Heart left ventricle (tissue), 16 donors: ENCODE data around the gene CGB7. TPM values are rescaled to one million over a fixed set of nuclear protein-coding genes. Genes with fewer than 3 reads are reported as not detected.
"Not testable (repeated sequence)": the region's sequence is repeated elsewhere in the genome, so short reads cannot be mapped to it uniquely, and the experiment has no call there.

Experiments used
- ATAC-seq, 4 donors: fragments of 200-7000 bp; cut with Tn5 transposase; one replicate each; pipeline ENCODE4 v1.9.1; 2020 to 2022; ENCODE audit warnings: moderate library complexity in 4 of 4, mild to moderate bottlenecking in 3 of 4, moderate number of reproducible peaks in 1 of 4
- DNase-seq, 5 donors: peaks; one replicate each; pipeline ENCODE4 v3.0.0-alpha.2; 2020
- H3K27ac ChIP-seq, 12 donors: fragments of 200-600 bp; sonication (generic) in 4 of 12; one replicate each; pipeline versions ENCODE4 v1.5.0 to v1.8.0; 2016 to 2022; ENCODE audit warnings: mild to moderate bottlenecking in 2 of 12
- H3K27me3 ChIP-seq, 9 donors: fragments of 200-600 bp; sonication (generic) in 2 of 9; one replicate each; pipeline versions ENCODE4 v1.5.1 to v1.8.0; 2016 to 2022; ENCODE audit warnings: mild to moderate bottlenecking in 3 of 9
- H3K36me3 ChIP-seq, 9 donors: fragments of 200-600 bp; sonication (generic) in 2 of 9; one replicate each; pipeline versions ENCODE4 v1.5.0 to v1.8.0; 2018 to 2022; ENCODE audit warnings: mild to moderate bottlenecking in 2 of 9
- H3K4me1 ChIP-seq, 12 donors: fragments of 200-600 bp; sonication (generic) in 4 of 12; one replicate each; pipeline versions ENCODE4 v1.5.0 to v1.8.0; 2016 to 2022; ENCODE audit warnings: mild to moderate bottlenecking in 3 of 12
- H3K4me3 ChIP-seq, 12 donors: fragments of 200-600 bp; sonication (generic) in 4 of 12; one replicate each; pipeline versions ENCODE4 v1.5.0 to v1.8.0; 2017 to 2022; ENCODE audit warnings: mild to moderate bottlenecking in 9 of 12, moderate library complexity in 4 of 12
- H3K9me3 ChIP-seq, 12 donors: fragments of 200-600 bp; sonication (generic) in 4 of 12; one replicate each; pipeline versions ENCODE4 v1.5.0 to v1.8.0; 2016 to 2022; ENCODE audit warnings: mild to moderate bottlenecking in 1 of 12
- POLR2A ChIP-seq, 2 donors: fragments of 450-650 bp; IDR thresholded peaks; one replicate each; pipeline ENCODE4 v1.6.1; 2017; ENCODE audit warnings: antibody characterized with exemption in 2 of 2, mild to moderate bottlenecking in 2 of 2, moderate library complexity in 2 of 2
- WGBS, 4 donors: extraction: QIAGEN DNeasy Blood & Tissue Kit in 2 of 4; methylation state at CpG; one replicate each; pipeline versions ENCODE4 v1.1.5 to v1.1.7; 2013 to 2018; 5-methylcytosine and 5-hydroxymethylcytosine counted together
- intact Hi-C, 10 donors: fragments of 100-400 bp; cut with DNase I; formaldehyde crosslinking; loops; one replicate each; pipeline versions ENCODE4 v1.11.1 to v1.14.2; 2022
- polyA plus RNA-seq, 2 donors: library from polyadenylated mRNA; stranded (reverse); fragments of 200-250 nt; gene quantifications; one replicate each; pipeline ENCODE4 v1.2.3, GENCODE V29; 2013
- total RNA-seq, 9 donors: library from RNA; depleted of rRNA in 2 of 9; stranded (reverse); fragments of >200 nt in 2 of 9; fragmentation: NEBNext Ultra II Directional in 3 of 9; extraction: Animal tissue kit (Norgen Biotek cat#: 25700) in 3 of 9; gene quantifications; one replicate each; pipeline versions ENCODE4 v1.1.0 to v1.2.4, GENCODE V29; 2016 to 2023
- TF ChIP-seq, protein P1 (sequence below), 12 donors: fragments of 200-600 bp; sonication (generic) in 4 of 12; IDR thresholded peaks; one replicate each; pipeline versions ENCODE4 v1.5.0 to v1.8.0; 2018 to 2022; ENCODE audit warnings: antibody characterized with exemption in 12 of 12, mild to moderate bottlenecking in 5 of 12
- donor health status: ischemic (EF 13 %, LVEDD 7.1; RV severe dilation, severe dysfunction).
- donor health status: healthy with polysubstance abuse.
- donor health status: DM: no; HTN: yes; CAD: no.
- donor health status: DM: no; HTN: no; CAD: no.
- donor health status: ischemic (EF 25% LVEDD 6.9; RV normal size, moderate dysfunction).
- donor health status: ischemic (EF 25% LVEDD 5.7; RV mildly dilated, moderate dysfunction).
- donor health status: healthy.
- donor health status: DM: yes; HTN: yes; CAD: no.
- donor health status: ischemic (EF 35%, LVEDD 5.7; RV mildly dilated, moderate dysfunction).
- donor health status: nonischemic (EF 11% LVEDD 7.7; RV severe dilation, severe dysfunction).
- donor health status: DM: yes; HTN: yes; CAD: no.
- donor health status: PGD.
- donor health status: ischemic (EF 29% LVEDD 5.4; RV normal size, mild dysfunction).
- donor health status: nonischemic (EF 23%, LVEDD 6.1; RV moderate dilation, normal function).

The CGB7 gene
- total and polyA plus RNA-seq, 11 donors: 0.08 to 0.27 (median 0.08) TPM; not detected in 8

GRCh38 chr19:49043548-49043947, 14.0 kb downstream of the CGB7 start, which contains the start of gene CGB5:
CGB5 (plus strand) TSS chr19:49043848; CDS start chr19:49044210, 362 bp downstream.
- H3K27ac ChIP-seq, intact Hi-C loops, H3K36me3 ChIP-seq, ATAC-seq, DNase-seq, H3K4me3 ChIP-seq, H3K4me1 ChIP-seq, H3K27me3 ChIP-seq, H3K9me3 ChIP-seq: not testable (repeated sequence)
- 69 to 80% (median 72%) methylated on average over 9 to 15 of the region's 15 CpGs for WGBS, 4 donors

DNA sequence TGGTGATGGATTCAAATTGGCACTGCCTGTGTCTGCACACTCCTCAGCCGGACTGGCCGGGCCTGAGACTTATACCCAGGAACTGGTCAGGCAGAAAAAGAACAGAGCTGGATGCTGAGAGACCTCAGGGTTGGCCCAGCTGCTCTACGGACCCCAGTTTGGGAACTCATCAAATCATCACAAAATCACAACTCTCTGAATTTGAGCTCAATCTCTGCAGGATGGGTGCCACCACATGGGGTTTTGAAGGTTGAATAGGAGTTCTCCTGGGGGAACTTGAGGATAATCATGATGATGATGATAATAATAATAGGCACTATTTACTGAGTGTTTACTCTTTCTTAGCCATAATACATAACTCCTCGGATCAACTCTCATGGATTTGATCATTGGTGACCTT, 14.9 kb downstream of the CGB7 start:
- H3K4me3 ChIP-seq, H3K27ac ChIP-seq, H3K9me3 ChIP-seq, H3K27me3 ChIP-seq, DNase-seq, H3K36me3 ChIP-seq, ATAC-seq, H3K4me1 ChIP-seq, intact Hi-C loops: not testable (repeated sequence)
- WGBS, 4 donors: 83 to 97% (median 85%) methylated on average over 1 to 4 of the region's 4 CpGs

GRCh38 chr19:49042177-49042576, 15.4 kb downstream of the CGB7 start:
- H3K27me3 ChIP-seq: no peaks in the 10 kb centered on the region
- no peaks in the 10 kb centered on the region for H3K9me3 ChIP-seq
- TF ChIP-seq, protein P1, sequence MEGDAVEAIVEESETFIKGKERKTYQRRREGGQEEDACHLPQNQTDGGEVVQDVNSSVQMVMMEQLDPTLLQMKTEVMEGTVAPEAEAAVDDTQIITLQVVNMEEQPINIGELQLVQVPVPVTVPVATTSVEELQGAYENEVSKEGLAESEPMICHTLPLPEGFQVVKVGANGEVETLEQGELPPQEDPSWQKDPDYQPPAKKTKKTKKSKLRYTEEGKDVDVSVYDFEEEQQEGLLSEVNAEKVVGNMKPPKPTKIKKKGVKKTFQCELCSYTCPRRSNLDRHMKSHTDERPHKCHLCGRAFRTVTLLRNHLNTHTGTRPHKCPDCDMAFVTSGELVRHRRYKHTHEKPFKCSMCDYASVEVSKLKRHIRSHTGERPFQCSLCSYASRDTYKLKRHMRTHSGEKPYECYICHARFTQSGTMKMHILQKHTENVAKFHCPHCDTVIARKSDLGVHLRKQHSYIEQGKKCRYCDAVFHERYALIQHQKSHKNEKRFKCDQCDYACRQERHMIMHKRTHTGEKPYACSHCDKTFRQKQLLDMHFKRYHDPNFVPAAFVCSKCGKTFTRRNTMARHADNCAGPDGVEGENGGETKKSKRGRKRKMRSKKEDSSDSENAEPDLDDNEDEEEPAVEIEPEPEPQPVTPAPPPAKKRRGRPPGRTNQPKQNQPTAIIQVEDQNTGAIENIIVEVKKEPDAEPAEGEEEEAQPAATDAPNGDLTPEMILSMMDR (IDR thresholded peaks at IDR 0.05): no peak
- no peak for TF ChIP-seq POLR2A (IDR thresholded peaks at IDR 0.05)
- H3K4me3 ChIP-seq: no peak overlapping the region
- intact Hi-C loops: no loop called here
- H3K4me1 ChIP-seq: no peaks in the 10 kb centered on the region
- WGBS, 4 donors: 65 to 82% (median 76%) methylated on average over 14 to 17 of the region's 17 CpGs
- no peaks in the 10 kb centered on the region for H3K36me3 ChIP-seq
- ATAC-seq: no peak
- no peak overlapping the region for H3K27ac ChIP-seq
- no peak for DNase-seq

GRCh38 chr19:49039736-49040135, 17.8 kb downstream of the CGB7 start:
- H3K36me3 ChIP-seq, intact Hi-C loops, H3K4me1 ChIP-seq, H3K9me3 ChIP-seq, H3K27ac ChIP-seq, H3K4me3 ChIP-seq, H3K27me3 ChIP-seq, ATAC-seq, DNase-seq: not testable (repeated sequence)
- WGBS, 4 donors: 59 to 70% (median 65%) methylated on average over 8 to 9 of the region's 9 CpGs

DNA sequence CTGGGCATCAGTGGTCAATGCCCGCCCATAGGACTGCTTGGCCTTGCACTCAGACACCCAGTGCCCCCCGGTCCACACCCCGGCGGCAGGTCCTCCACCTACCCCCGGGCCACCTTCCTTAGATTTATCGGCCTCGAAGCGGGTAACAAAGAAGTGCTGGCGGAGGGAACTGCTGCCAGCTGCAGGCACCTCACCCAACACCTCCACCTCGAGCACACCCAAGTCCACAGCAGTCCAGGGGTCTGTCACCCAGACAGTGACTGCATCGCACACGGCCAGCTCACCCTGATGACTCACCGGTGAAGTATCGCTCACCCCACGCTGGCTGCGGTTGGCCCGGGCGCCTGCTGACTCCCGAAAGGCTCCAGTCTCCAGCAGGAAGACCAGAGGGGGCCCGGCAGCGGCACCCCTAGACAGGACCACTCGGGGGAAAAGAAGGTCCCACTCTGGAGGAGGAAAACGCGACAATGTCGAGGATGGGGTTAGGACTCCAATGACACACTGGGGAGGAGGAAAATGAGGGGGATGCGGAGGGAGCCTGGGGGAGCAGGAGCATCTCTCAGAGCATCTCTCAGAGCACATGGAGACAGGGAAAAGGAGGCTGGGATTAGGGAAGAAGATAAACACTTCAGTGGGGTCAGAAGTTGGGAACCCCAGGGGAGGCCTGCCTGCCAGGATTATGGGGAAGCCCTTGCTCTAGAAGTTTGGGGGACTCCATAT, 18.8 kb downstream of the CGB7 start:
- ATAC-seq, H3K9me3 ChIP-seq, H3K27me3 ChIP-seq, H3K36me3 ChIP-seq, intact Hi-C loops, H3K27ac ChIP-seq, H3K4me1 ChIP-seq, H3K4me3 ChIP-seq, DNase-seq: not testable (repeated sequence)
- 83 to 89% (median 86%) methylated on average over 25 to 26 of the region's 26 CpGs for WGBS, 4 donors

DNA sequence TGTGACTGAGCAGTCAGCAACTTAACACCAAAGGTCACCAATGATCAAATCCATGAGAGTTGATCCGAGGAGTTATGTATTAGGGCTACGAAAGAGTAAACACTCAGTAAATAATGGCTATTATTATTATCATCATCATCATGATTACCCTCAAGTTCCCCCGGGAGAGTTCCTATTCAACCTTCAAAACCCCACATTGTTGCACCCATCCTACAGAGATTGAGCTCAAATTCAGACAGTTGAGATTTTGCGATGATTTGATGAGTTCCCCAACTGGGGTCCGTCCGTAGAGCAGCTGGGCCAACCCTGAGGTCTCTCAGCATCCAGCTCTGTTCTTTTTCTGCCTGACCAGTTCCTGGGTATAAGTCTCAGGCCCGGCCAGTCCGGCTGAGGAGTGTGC, 19.4 kb downstream of the CGB7 start:
- H3K27me3 ChIP-seq, intact Hi-C loops, H3K36me3 ChIP-seq, H3K4me1 ChIP-seq, ATAC-seq, DNase-seq, H3K4me3 ChIP-seq, H3K9me3 ChIP-seq, H3K27ac ChIP-seq: not testable (repeated sequence)
- WGBS, 4 donors: 84 to 92% (median 91%) methylated on average over 6 to 8 of the region's 8 CpGs

GRCh38 chr19:49036815-49037214, 20.7 kb downstream of the CGB7 start, which contains the start of gene CGB1:
CGB1 (minus strand) TSS chr19:49036895; CDS start chr19:49036711, 184 bp downstream.
- DNase-seq: peak in 1 of 5 donors; percentile 13
- H3K9me3 ChIP-seq, H3K4me1 ChIP-seq, H3K27ac ChIP-seq, H3K36me3 ChIP-seq, ATAC-seq, H3K4me3 ChIP-seq, intact Hi-C loops, H3K27me3 ChIP-seq: not testable (repeated sequence)
- 45 to 59% (median 48%) methylated on average over 18 of the region's 18 CpGs for WGBS, 4 donors
- TF ChIP-seq, protein P1 (IDR thresholded peaks at IDR 0.05): peak in 6 of 12 donors; percentile 6 to 36 (median 21)
